Erythroblast (primary cell): Measurements from ENCODE around the gene APOOL.
"Not testable (repeated sequence)": the region's sequence is repeated elsewhere in the genome, so short reads cannot be mapped to it uniquely, and the experiment has no call there.

Experiments used
- GATA1 ChIP-seq: IDR thresholded peaks from 2 replicates; pipeline ENCODE4 v1.6.1; 2011; ENCODE audit warnings: low read depth, mild to moderate bottlenecking, control low read depth, low read length, moderate library complexity
- POLR2A ChIP-seq: IDR thresholded peaks from 2 replicates; pipeline ENCODE4 v1.6.1; 2011; ENCODE audit warnings: mild to moderate bottlenecking, low read length

DNA sequence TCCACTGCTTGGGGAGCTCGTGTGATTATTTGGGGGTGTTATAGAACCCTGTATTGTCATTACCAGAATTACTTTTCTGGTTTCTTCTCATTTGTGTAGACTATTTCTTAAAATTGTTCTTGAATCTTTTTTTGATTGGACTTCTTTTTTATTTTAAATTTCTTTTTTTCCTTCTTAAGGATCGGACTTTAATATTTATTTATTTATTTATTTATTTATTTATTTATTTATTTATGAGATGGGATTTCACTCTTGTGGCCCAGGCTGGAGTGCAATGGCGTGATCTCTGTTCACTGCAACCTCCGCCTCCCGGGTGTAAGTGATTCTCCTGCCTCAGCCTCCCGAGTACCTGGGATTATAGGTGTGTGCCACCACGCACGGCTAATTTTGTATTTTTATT, 11.7 kb downstream of the APOOL start:
- not testable (repeated sequence) for TF ChIP-seq POLR2A, GATA1
